CD4-positive, alpha-beta T cell treated with Interleukin-15 for 4 hours (primary cell): ENCODE measurements around the gene ATG2B.
"Not testable (repeated sequence)": the region's sequence is repeated elsewhere in the genome, so short reads cannot be mapped to it uniquely, and the experiment has no call there.

Experiments
- DNase-seq: peaks from one replicate; pipeline ENCODE4 v3.0.0-alpha.2; 2020; ENCODE audit warnings: low spot score

Gene ATG2B

GRCh38 chr14:96252323-96252998, 110.7 kb downstream of the ATG2B start:
- DNase-seq = no peak

DNA sequence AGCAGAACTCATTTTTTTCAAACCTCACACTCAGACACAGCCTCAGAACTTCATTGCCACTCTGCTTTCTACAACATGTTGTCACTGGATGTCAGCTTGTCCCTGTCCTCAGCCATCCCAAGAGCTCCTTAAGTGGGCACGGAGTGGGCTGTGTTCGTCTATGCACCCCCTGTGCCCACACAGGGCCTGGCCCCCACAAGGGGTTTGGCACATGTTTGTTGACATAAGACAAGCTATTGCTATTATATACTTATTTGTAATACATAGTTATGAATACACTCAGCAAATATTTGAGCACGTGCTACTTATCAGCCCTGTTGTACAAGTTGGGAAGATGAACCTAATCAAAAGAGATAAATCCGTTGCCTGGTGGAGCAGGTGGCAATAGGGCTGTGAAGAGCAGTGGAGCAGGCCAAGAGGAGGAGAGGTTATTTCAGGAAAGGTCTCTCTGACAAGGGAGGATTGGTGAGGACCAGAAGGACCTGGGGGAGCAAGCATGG, 111.4 kb downstream of the ATG2B start:
- DNase-seq = no peak

GRCh38 chr14:96250485-96250884, 112.7 kb downstream of the ATG2B start:
- DNase-seq = no peak

DNA sequence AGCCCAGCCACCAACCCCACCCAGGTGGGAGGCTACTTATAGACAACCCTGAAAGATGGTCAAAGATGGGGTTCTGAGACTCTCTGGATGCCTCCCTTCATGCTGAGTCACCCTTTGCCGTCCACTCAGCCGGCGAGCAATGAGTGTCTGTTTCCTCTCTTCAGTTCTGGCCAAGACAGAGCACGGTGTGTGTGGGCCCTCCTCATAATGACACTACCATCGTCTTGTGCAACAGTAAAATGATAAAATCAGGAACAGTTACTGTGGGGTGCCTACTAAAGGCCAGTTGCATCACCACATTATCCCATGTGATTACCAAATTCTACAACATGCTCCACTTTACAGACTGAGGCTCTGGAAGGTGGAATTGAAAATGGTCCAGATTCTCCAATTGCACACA, 114.1 kb downstream of the ATG2B start:
- DNase-seq = no peak

- no peak for DNase-seq
These were observed 116.1 kb downstream of the ATG2B start for GRCh38 chr14:96247031-96247430.

DNA sequence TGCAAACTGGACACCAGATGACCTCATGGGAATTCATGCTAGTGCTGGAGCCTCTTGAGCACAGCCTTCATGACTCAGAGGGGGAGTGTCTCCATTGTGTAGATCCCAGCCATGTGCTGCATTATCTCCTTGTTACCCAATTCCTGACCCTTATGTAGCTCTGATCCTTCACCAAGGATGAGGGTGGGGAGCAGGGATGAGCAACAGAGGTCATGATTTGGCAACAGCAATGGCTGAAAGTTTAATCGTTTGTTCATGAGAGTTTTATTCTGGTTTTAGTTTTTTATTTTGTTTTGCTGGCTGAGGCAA, 116.6 kb downstream of the ATG2B start:
- DNase-seq = no peak

- no peak for DNase-seq
These were observed 117.2 kb downstream of the ATG2B start for GRCh38 chr14:96245710-96246538.

DNA sequence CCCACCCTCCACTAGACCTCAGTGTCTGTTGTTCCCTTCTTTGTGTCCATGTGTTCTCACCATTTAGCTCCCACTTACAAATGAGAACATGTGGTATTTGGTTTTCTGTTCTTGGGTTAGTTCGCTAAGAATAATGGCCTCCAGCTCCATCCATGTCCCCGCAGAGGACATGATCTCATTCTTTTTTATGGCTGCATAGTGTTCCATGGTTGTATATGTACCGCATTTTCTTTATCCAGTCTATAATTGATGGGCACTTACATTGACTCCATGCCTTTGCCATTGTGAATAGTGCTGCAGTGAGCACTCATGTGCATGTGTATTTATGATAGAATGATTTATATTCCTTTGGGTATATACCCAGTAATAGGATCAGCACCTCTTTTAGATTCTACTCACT, 118.1 kb downstream of the ATG2B start:
- DNase-seq = not testable (repeated sequence)

GRCh38 chr14:96243785-96244184, 119.4 kb downstream of the ATG2B start:
- no peak for DNase-seq

- DNase-seq = no peak
These were observed 121.0 kb downstream of the ATG2B start for GRCh38 chr14:96242126-96242525.

DNA sequence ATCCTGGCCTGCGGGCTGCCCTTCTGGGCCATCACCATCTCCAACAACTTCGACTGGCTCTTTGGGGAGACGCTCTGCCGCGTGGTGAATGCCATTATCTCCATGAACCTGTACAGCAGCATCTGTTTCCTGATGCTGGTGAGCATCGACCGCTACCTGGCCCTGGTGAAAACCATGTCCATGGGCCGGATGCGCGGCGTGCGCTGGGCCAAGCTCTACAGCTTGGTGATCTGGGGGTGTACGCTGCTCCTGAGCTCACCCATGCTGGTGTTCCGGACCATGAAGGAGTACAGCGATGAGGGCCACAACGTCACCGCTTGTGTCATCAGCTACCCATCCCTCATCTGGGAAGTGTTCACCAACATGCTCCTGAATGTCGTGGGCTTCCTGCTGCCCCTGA, 122.5 kb downstream of the ATG2B start:
- no peak for DNase-seq

- DNase-seq = no peak
These were observed 123.4 kb downstream of the ATG2B start for GRCh38 chr14:96239711-96240141.

GRCh38 chr14:96238676-96239265, 124.4 kb downstream of the ATG2B start:
- DNase-seq = no peak

DNA sequence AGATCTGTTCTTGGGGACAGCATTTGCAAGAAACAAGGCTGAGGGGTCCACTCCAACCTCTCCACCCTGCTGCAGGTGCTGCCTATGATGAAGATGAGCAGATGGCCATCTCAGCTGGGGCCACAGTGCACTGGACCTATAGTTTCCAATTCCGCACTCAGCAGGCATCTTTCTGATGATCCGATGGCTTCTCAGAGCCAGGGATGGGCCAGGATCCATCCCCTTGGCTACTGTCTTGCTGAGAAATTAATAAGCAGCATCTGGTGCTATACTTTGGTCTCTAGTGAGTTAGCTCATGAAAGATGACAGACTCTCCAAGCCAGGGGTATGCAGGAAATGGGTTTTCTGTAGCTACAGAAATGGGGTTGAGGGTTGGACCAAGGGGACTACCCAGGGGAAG, 125.5 kb downstream of the ATG2B start:
- DNase-seq = no peak

GRCh38 chr14:96235426-96235825, 127.7 kb downstream of the ATG2B start:
- no peak for DNase-seq

- no peak for DNase-seq
These were observed 129.5 kb downstream of the ATG2B start for GRCh38 chr14:96233661-96234060.

- DNase-seq = no peak
These were observed 130.6 kb downstream of the ATG2B start for GRCh38 chr14:96232506-96232905.

- no peak for DNase-seq
These were observed 131.5 kb downstream of the ATG2B start for GRCh38 chr14:96231526-96232130.

GRCh38 chr14:96231056-96231455, 132.1 kb downstream of the ATG2B start:
- no peak for DNase-seq

- no peak for DNase-seq
These were observed 133.8 kb downstream of the ATG2B start for GRCh38 chr14:96229315-96229714.
